Measurements from ENCODE around the gene LCA5.

LCA5 gene

GRCh38 chr6:79548304-79548703 is 11.1 kb upstream of the LCA5 start:
- TF ChIP-seq CTCF (IDR thresholded peaks at IDR 0.05; ENCODE audit: low read depth, low read length), result no peak
- no peak for DNase-seq (ENCODE audit: extremely low read depth, low read depth)

GRCh38 chr6:79546186-79546585 is 9.0 kb upstream of the LCA5 start:
- no peak for DNase-seq (ENCODE audit: extremely low read depth, low read depth)
- no peak for TF ChIP-seq CTCF (IDR thresholded peaks at IDR 0.05; ENCODE audit: low read depth, low read length)

- peak; percentile 94 for DNase-seq (ENCODE audit: extremely low read depth, low read depth)
- TF ChIP-seq CTCF (IDR thresholded peaks at IDR 0.05; ENCODE audit: low read depth, low read length), result peak; percentile 60
Observed at GRCh38 chr6:79544939-79545450, 7.8 kb upstream of the LCA5 start.

GRCh38 chr6:79544299-79544927 is 7.2 kb upstream of the LCA5 start:
- DNase-seq (ENCODE audit: extremely low read depth, low read depth), result no peak
- TF ChIP-seq CTCF (IDR thresholded peaks at IDR 0.05; ENCODE audit: low read depth, low read length), result no peak

- TF ChIP-seq CTCF (IDR thresholded peaks at IDR 0.05; ENCODE audit: low read depth, low read length), result no peak
- DNase-seq (ENCODE audit: extremely low read depth, low read depth), result no peak
Observed at GRCh38 chr6:79543886-79544285, 6.7 kb upstream of the LCA5 start.

GRCh38 chr6:79543411-79543810 is 6.2 kb upstream of the LCA5 start:
- TF ChIP-seq CTCF (IDR thresholded peaks at IDR 0.05; ENCODE audit: low read depth, low read length), result no peak
- no peak for DNase-seq (ENCODE audit: extremely low read depth, low read depth)

GRCh38 chr6:79538106-79538971 is 1.1 kb upstream of the LCA5 start:
- no peak for TF ChIP-seq CTCF (IDR thresholded peaks at IDR 0.05; ENCODE audit: low read depth, low read length)
- no peak for DNase-seq (ENCODE audit: extremely low read depth, low read depth)

Data from AG09319 (cell line).